Neural crest cell (in vitro differentiated cells): ENCODE measurements around the gene CHRNB2. TPM values are rescaled to one million over a fixed set of nuclear protein-coding genes. Genes with fewer than 3 reads are reported as not detected.
A peak's percentile ranks its signal among the peaks of the same experiment; 100 is the strongest.

ENCODE experiments used
- DNase-seq: peaks from one replicate; pipeline ENCODE4 v3.0.0; 2021; ENCODE audit warnings: low read depth, mixed read lengths, low spot score
- H3K27ac Mint-ChIP-seq: one replicate; pipeline ENCODE4 v1.8.0; 2021; ENCODE audit warnings: mild to moderate bottlenecking, mixed read lengths; ENCODE audit not compliant: unreplicated experiment
- H3K27me3 Mint-ChIP-seq: 2 replicates; pipeline ENCODE4 v1.8.0; 2021; ENCODE audit warnings: low read depth, mild to moderate bottlenecking, mixed read lengths
- H3K36me3 Mint-ChIP-seq: 2 replicates; pipeline ENCODE4 v1.8.0; 2021; ENCODE audit warnings: low read depth, mild to moderate bottlenecking, mixed read lengths
- H3K4me1 Mint-ChIP-seq: 2 replicates; pipeline ENCODE4 v1.8.0; 2021; ENCODE audit warnings: mixed read lengths
- H3K4me3 Mint-ChIP-seq: one replicate; pipeline ENCODE4 v1.8.0; 2021; ENCODE audit warnings: mild to moderate bottlenecking, mixed read lengths
- H3K9me3 Mint-ChIP-seq: 2 replicates; pipeline ENCODE4 v1.8.0; 2021; ENCODE audit warnings: mixed read lengths
- CTCF ChIP-seq: fragments of 200-600 bp; sonication (generic); conservative IDR thresholded peaks from 2 replicates; pipeline ENCODE4 v1.5.0; 2021; ENCODE audit warnings: antibody characterized with exemption, mild to moderate bottlenecking
- total RNA-seq: library from RNA; stranded (reverse); gene quantifications from 2 replicates; pipeline ENCODE4 v1.2.1, GENCODE V29; 2021

The CHRNB2 gene
- total RNA-seq, 1 donor from 2014 or later = 8.7 TPM

- no peak for DNase-seq
- Mint-ChIP-seq H3K9me3 (no peaks in the 10 kb centered on the region), H3K4me3 (no peak overlapping the region), H3K36me3 (peaks cover 10% of the 10 kb centered on the region), H3K4me1 (peaks cover 12% of the 10 kb centered on the region), H3K27me3 (no peaks in the 10 kb centered on the region), H3K27ac (no peak overlapping the region)
- no peak for TF ChIP-seq CTCF
Measured at GRCh38 chr1:154598871-154599635, 31.5 kb downstream of the CHRNB2 start.

- Mint-ChIP-seq H3K27me3 (no peaks in the 10 kb centered on the region), H3K4me1 (peaks cover 13% of the 10 kb centered on the region), H3K27ac (peak overlapping the region; percentile 50), H3K4me3 (peak overlapping the region; percentile 13), H3K9me3 (no peaks in the 10 kb centered on the region), H3K36me3 (peaks cover 7% of the 10 kb centered on the region)
- no peak for TF ChIP-seq CTCF
- no peak for DNase-seq
Measured at GRCh38 chr1:154599658-154600057, 32.1 kb downstream of the CHRNB2 start.

- Mint-ChIP-seq H3K4me3 (no peak overlapping the region), H3K4me1 (peaks cover 38% of the 10 kb centered on the region), H3K36me3 (peaks cover 5% of the 10 kb centered on the region), H3K27me3 (no peaks in the 10 kb centered on the region), H3K27ac (no peak overlapping the region), H3K9me3 (no peaks in the 10 kb centered on the region)
- DNase-seq = no peak
- no peak for TF ChIP-seq CTCF
Measured at GRCh38 chr1:154603317-154603716, 35.7 kb downstream of the CHRNB2 start.

- no peak for DNase-seq
- Mint-ChIP-seq H3K9me3 (no peaks in the 10 kb centered on the region), H3K27me3 (no peaks in the 10 kb centered on the region), H3K4me3 (no peak overlapping the region), H3K36me3 (peaks cover 5% of the 10 kb centered on the region), H3K27ac (peak overlapping the region; percentile 12), H3K4me1 (peaks cover 52% of the 10 kb centered on the region)
- no peak for TF ChIP-seq CTCF
Measured at GRCh38 chr1:154605534-154605933, 38.0 kb downstream of the CHRNB2 start.

GRCh38 chr1:154607106-154607608 is 39.6 kb downstream of the CHRNB2 start:
- DNase-seq = no peak
- peak overlapping the region; percentile 98 for H3K27ac Mint-ChIP-seq
- H3K4me3 Mint-ChIP-seq = peak overlapping the region; percentile 93
- H3K4me1 Mint-ChIP-seq = peaks cover 68% of the 10 kb centered on the region
- peaks cover 5% of the 10 kb centered on the region for H3K36me3 Mint-ChIP-seq
- H3K27me3 Mint-ChIP-seq = no peaks in the 10 kb centered on the region
- H3K9me3 Mint-ChIP-seq = no peaks in the 10 kb centered on the region
- no peak for TF ChIP-seq CTCF
